Hepatocyte (in vitro differentiated cells): ENCODE data around the gene SSU72.

Experiments used
- EZH2 ChIP-seq: fragments of 200-600 bp; sonication (generic); IDR thresholded peaks from 2 replicates; pipeline ENCODE4 v1.6.1; 2016; ENCODE audit warnings: antibody characterized with exemption, mild to moderate bottlenecking, borderline replicate concordance
- EZH2phosphoT487 ChIP-seq: fragments of 200-600 bp; sonication (generic); IDR thresholded peaks from one replicate; pipeline ENCODE4 v1.6.1; 2018; ENCODE audit warnings: antibody characterized with exemption, mild to moderate bottlenecking, low read depth, moderate library complexity; ENCODE audit not compliant: unreplicated experiment, severe bottlenecking
- TF ChIP-seq, protein P1 (sequence below): fragments of 200-600 bp; sonication (generic); IDR thresholded peaks from 2 replicates; pipeline ENCODE4 v1.5.1; 2016; ENCODE audit warnings: antibody characterized with exemption, mild to moderate bottlenecking; ENCODE audit not compliant: poor library complexity

- TF ChIP-seq, protein P1, sequence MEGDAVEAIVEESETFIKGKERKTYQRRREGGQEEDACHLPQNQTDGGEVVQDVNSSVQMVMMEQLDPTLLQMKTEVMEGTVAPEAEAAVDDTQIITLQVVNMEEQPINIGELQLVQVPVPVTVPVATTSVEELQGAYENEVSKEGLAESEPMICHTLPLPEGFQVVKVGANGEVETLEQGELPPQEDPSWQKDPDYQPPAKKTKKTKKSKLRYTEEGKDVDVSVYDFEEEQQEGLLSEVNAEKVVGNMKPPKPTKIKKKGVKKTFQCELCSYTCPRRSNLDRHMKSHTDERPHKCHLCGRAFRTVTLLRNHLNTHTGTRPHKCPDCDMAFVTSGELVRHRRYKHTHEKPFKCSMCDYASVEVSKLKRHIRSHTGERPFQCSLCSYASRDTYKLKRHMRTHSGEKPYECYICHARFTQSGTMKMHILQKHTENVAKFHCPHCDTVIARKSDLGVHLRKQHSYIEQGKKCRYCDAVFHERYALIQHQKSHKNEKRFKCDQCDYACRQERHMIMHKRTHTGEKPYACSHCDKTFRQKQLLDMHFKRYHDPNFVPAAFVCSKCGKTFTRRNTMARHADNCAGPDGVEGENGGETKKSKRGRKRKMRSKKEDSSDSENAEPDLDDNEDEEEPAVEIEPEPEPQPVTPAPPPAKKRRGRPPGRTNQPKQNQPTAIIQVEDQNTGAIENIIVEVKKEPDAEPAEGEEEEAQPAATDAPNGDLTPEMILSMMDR, result no peak
- no peak for TF ChIP-seq EZH2
- no peak for TF ChIP-seq EZH2phosphoT487
Observed at GRCh38 chr1:1569341-1569740, 5.3 kb downstream of the SSU72 start.
